ENCODE data around the gene MICAL2. TPM values are rescaled to one million over a fixed set of nuclear protein-coding genes. Genes with fewer than 3 reads are reported as not detected.

Gene MICAL2
- total RNA-seq, 4 donors from 2014 or later: 24.7 to 53.7 (median 37.0) TPM

DNA sequence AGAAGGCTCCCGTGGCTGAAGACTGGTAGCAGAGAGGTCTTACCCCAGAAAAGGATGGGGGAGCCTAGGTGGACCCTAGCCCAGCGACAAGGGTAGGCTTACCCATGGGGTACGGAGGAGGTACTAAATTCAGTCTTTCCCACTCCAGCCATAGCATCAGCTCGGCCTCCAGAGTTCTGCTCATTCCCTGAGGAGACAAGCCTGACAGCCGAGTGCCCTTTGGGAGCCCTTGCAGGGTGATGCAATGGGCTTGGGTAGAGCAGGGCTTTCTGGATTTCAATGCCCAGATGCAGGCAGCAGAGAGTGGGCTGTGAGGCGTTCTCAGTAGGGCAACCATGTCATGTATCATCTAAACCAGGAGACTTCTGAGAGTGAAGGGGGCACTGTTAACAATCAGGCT is 124.7 kb downstream of the MICAL2 start:
- Histone ChIP-seq H3K36me3 (peaks cover 0 to 8% of the 10 kb centered on the region in 2 donors), H3K27ac (peak overlapping the region in 3 of 4 donors; percentile 73 to 92 (median 78)), H3K27me3 (no peaks in the 10 kb centered on the region), H3K4me3 (no peak overlapping the region), H3K4me1 (peaks cover 7 to 9% of the 10 kb centered on the region in 2 donors), H3K9me3 (no peaks in the 10 kb centered on the region)
- intact Hi-C loops (cut with DNase I; ENCODE audit: low total_unique reads) (loop anchor here (5.0 kb wide), 1 partner anchor 148 kb away; no protein-coding TSS in a partner anchor), in situ Hi-C loops (cut with MboI; ENCODE audit: low sequenced_read_pairs in 4 of 4) (loop anchor here (5.0 kb wide), 1 partner anchor 188 kb away; no protein-coding TSS in a partner anchor)
- ATAC-seq (peak in 1 of 2 donors; percentile 26), DNase-seq (peak in 1 of 2 donors; percentile 36)
- TF ChIP-seq CTCF (IDR thresholded peaks at IDR 0.05 in 4 of 5, conservative IDR thresholded peaks at IDR 0.05 in 1 of 5) (no peak), POLR2A (IDR thresholded peaks at IDR 0.05) (no peak)

DNA sequence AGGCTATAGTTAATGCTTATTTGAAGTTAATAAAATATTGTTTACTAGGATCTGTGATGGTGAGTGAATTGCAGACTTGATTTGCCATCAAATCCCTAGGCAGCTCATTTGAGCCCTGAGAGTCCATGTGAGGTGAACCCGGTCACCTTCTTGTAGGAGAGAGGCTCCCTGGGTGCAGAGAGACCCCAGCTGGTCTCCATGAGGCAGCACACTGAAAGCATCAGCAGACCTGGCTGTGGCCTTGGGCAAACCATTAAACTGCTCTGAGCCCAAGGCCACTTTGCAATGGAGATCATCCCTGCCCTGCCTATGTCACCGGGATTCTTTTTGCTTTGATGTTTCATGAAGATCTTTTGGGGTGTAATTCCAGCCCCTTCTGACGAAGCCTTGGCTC is 125.2 kb downstream of the MICAL2 start:
- in situ Hi-C loops (cut with MboI; ENCODE audit: low sequenced_read_pairs in 4 of 4) (loop anchor here (5.0 kb wide), 1 partner anchor 188 kb away; no protein-coding TSS in a partner anchor), intact Hi-C loops (cut with DNase I; ENCODE audit: low total_unique reads) (loop anchor here (5.0 kb wide), 1 partner anchor 148 kb away; no protein-coding TSS in a partner anchor)
- H3K27me3 ChIP-seq: no peaks in the 10 kb centered on the region
- H3K4me1 ChIP-seq: peaks cover 7 to 11% of the 10 kb centered on the region in 2 donors
- peak overlapping the region; percentile 52 to 92 (median 76) for H3K27ac ChIP-seq
- DNase-seq: no peak
- H3K4me3 ChIP-seq: no peak overlapping the region
- peaks cover 0 to 9% of the 10 kb centered on the region in 2 donors for H3K36me3 ChIP-seq
- ATAC-seq: peak in 1 of 2 donors; percentile 14
- no peaks in the 10 kb centered on the region for H3K9me3 ChIP-seq
- TF ChIP-seq POLR2A (IDR thresholded peaks at IDR 0.05) (no peak), CTCF (IDR thresholded peaks at IDR 0.05 in 4 of 5, conservative IDR thresholded peaks at IDR 0.05 in 1 of 5) (peak in 1 of 5 experiments; percentile 27)

DNA sequence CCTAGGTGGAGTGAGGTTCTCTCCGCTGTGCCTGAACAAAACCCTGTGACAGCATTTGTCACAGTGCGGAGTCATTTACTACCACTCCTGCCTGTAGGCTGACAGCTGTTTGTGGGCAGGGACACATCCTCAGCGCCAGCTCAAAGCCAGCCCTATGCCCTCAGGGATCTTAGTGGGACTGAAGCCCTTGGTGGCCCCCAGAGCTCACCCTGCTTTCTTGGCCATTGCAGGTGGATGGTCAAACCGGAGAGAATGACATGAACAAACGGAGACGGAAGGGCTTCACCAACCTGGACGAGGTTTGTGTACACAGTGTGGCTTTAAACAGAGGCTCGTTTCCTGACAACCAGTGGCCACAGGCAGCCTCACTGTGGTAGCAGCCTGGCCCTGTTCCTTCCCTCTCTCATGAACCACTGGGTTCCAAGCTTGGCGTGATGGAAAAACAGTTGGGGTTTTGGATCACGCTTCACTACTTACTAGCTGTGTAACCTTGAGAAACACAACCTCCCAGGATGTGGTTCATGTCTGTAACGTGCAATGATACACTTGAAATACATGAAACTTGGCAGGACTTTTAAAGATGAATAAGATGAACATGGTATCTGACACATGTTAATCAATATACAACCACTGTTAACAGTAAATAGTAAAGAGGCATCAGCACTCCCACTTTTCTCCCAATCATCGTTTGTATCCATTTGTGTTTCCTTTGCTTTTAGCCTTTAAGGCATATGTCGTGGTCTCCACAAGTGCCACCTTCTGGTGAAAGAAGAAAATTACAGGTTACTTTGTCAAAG is 125.8 kb downstream of the MICAL2 start:
- in situ Hi-C loops (cut with MboI; ENCODE audit: low sequenced_read_pairs in 4 of 4): loop anchor here (5.0 kb wide), 1 partner anchor 189 kb away; no protein-coding TSS in a partner anchor
- H3K27ac ChIP-seq: peak overlapping the region; percentile 52 to 92 (median 76)
- no peak overlapping the region for H3K4me3 ChIP-seq
- H3K27me3 ChIP-seq: no peaks in the 10 kb centered on the region
- peaks cover 7 to 12% of the 10 kb centered on the region in 2 donors for H3K4me1 ChIP-seq
- ATAC-seq: peak; percentile 80 to 81
- peaks cover 0 to 9% of the 10 kb centered on the region in 2 donors for H3K36me3 ChIP-seq
- H3K9me3 ChIP-seq: no peaks in the 10 kb centered on the region
- peak in 1 of 2 donors; percentile 81 for DNase-seq
- TF ChIP-seq CTCF (IDR thresholded peaks at IDR 0.05 in 4 of 5, conservative IDR thresholded peaks at IDR 0.05 in 1 of 5): peak; percentile 55 to 75 (median 69)
- peak; percentile 27 to 59 for TF ChIP-seq POLR2A (IDR thresholded peaks at IDR 0.05)
- intact Hi-C loops (cut with DNase I; ENCODE audit: low total_unique reads): loop anchor here (1.0 to 5.0 kb wide), 4 partner anchors 47 to 189 kb away; no protein-coding TSS in a partner anchor

- Histone ChIP-seq H3K27me3 (no peaks in the 10 kb centered on the region), H3K4me3 (no peak overlapping the region), H3K27ac (peak overlapping the region in 1 of 4 donors; percentile 92), H3K9me3 (no peaks in the 10 kb centered on the region), H3K36me3 (peaks cover 0 to 9% of the 10 kb centered on the region in 2 donors), H3K4me1 (peaks cover 7 to 12% of the 10 kb centered on the region in 2 donors)
- ATAC-seq (no peak), DNase-seq (no peak)
- in situ Hi-C loops (cut with MboI; ENCODE audit: low sequenced_read_pairs in 4 of 4) (loop anchor here (5.0 kb wide), 1 partner anchor 189 kb away; no protein-coding TSS in a partner anchor), intact Hi-C loops (cut with DNase I; ENCODE audit: low total_unique reads) (loop anchor here (1.0 to 5.0 kb wide), 4 partner anchors 46 to 189 kb away; no protein-coding TSS in a partner anchor)
- TF ChIP-seq POLR2A (IDR thresholded peaks at IDR 0.05) (no peak), CTCF (IDR thresholded peaks at IDR 0.05 in 4 of 5, conservative IDR thresholded peaks at IDR 0.05 in 1 of 5) (peak in 1 of 5 experiments; percentile 8)
Observed at GRCh38 chr11:12236744-12237101, 126.3 kb downstream of the MICAL2 start.

Measured in gastrocnemius medialis (tissue), 4 donors.